Measurements from ENCODE around the gene TRIM26. TPM values are rescaled to one million over a fixed set of nuclear protein-coding genes. Genes with fewer than 3 reads are reported as not detected.

TRIM26 gene
- total RNA-seq, 4 donors from 2014 or later = 22.8 to 30.9 (median 25.1) TPM

DNA sequence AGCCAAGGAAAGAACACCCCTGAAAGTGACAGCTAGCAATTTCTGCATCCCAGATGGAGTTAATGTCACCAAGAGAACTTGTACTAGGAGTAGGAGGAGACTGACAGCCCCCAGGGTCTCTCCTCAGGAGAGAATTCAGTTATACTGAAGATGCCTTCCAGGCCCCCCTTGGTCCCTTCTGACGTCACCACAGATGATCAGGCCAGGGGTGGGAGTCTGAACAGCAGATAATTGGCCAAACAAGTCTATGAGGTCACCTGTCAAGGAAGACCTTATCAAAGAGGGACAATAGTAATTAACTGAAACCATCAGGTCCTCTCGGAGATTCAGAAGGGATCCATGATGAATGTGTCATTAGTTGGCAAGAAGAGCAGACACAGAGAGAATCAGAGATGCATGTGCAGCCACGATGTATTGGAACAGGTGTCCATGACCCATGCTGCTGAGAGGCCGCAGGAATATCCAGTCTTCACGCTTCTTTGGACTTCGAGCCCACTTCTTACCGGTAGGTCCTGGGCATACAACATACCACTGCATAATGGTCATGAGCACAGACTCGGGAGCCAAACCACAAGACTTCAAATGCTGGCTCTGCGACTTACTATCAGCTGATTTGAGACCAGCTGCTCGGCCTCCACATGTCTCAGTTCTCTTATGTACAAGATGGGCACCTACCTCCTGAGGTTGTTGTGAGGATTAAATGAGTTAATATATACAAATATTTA, 62.4 kb downstream of the TRIM26 start:
- Histone ChIP-seq H3K9me3 (no peaks in the 10 kb centered on the region), H3K4me1 (no peaks in the 10 kb centered on the region), H3K36me3 (no peaks in the 10 kb centered on the region), H3K27me3 (peaks cover 0 to 11% (median 0%) of the 10 kb centered on the region in 3 donors), H3K4me3 (no peak overlapping the region), H3K27ac (no peak overlapping the region)
- in situ Hi-C loops (cut with MboI; ENCODE audit: low sequenced_read_pairs in 4 of 4) = loop anchor here in 1 of 4 donors (25.0 kb wide), 1 partner anchor 314 kb away; the partner anchor contains the start of gene HLA-G
- TF ChIP-seq POLR2A (IDR thresholded peaks at IDR 0.05) = no peak
- TF ChIP-seq, protein P1, sequence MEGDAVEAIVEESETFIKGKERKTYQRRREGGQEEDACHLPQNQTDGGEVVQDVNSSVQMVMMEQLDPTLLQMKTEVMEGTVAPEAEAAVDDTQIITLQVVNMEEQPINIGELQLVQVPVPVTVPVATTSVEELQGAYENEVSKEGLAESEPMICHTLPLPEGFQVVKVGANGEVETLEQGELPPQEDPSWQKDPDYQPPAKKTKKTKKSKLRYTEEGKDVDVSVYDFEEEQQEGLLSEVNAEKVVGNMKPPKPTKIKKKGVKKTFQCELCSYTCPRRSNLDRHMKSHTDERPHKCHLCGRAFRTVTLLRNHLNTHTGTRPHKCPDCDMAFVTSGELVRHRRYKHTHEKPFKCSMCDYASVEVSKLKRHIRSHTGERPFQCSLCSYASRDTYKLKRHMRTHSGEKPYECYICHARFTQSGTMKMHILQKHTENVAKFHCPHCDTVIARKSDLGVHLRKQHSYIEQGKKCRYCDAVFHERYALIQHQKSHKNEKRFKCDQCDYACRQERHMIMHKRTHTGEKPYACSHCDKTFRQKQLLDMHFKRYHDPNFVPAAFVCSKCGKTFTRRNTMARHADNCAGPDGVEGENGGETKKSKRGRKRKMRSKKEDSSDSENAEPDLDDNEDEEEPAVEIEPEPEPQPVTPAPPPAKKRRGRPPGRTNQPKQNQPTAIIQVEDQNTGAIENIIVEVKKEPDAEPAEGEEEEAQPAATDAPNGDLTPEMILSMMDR (IDR thresholded peaks at IDR 0.05 in 4 of 5, conservative IDR thresholded peaks at IDR 0.05 in 1 of 5) = no peak
- no peak for DNase-seq
- ATAC-seq = no peak
- intact Hi-C loops (cut with DNase I; ENCODE audit: low total_unique reads) = no loop called here

DNA sequence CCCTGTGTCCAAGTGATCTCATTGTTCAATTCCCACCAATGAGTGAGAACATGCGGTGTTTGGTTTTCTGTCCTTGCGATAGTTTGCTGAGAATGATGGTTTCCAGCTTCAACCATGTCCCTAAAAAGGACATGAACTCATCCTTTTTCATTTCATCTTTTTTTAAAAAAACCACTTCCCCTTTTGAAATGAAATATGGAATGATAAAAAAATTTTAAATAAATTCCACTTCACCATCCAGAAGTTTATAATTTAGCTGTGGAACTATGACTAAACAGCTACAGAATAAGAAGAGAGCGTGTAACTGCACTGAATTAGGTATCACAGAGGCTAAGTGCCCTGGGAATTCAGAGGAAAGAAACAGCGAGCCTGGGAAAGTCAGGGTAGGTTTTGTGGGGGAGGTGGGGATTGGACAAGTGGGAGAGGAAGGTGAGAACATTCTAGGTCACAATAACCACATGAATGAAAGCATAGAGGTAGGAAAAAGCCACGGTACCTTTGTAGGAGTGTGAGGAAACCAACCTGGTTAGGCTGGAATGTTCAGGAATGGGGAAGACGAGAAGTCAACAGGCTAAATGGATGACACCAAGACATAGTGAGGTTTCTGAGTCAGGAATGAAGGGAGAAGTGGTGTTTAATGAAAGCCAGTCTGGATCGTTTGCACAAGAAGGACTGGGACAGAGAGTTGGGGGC, 63.2 kb downstream of the TRIM26 start:
- in situ Hi-C loops (cut with MboI; ENCODE audit: low sequenced_read_pairs in 4 of 4) = loop anchor here in 1 of 4 donors (25.0 kb wide), 1 partner anchor 313 kb away; the partner anchor contains the start of gene HLA-G
- intact Hi-C loops (cut with DNase I; ENCODE audit: low total_unique reads) = no loop called here
- Histone ChIP-seq H3K4me3 (no peak overlapping the region), H3K27ac (no peak overlapping the region), H3K36me3 (no peaks in the 10 kb centered on the region), H3K4me1 (no peaks in the 10 kb centered on the region), H3K27me3 (peaks cover 0 to 15% (median 0%) of the 10 kb centered on the region in 3 donors), H3K9me3 (no peaks in the 10 kb centered on the region)
- DNase-seq (no peak), ATAC-seq (no peak)
- TF ChIP-seq, protein P1 (IDR thresholded peaks at IDR 0.05 in 4 of 5, conservative IDR thresholded peaks at IDR 0.05 in 1 of 5) = no peak
- no peak for TF ChIP-seq POLR2A (IDR thresholded peaks at IDR 0.05)

DNA sequence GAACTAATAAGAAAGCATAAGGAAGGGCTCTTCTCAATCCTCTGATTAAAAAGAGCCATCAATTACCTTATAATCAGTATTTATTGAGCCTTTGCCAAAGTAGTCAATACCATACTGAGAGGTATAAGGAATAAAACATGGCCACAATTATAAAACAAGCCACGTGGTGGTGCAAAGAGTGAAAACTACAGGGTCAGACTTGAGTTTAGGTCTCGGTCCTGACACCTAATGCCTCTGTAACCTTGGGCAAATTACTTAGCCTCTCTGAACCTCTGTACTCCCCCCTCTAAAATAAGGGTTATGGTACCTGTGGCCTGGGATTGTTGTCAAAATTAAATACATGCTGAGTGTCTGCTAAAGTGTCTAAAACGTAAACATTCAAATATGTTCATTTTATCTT, 64.0 kb downstream of the TRIM26 start:
- Histone ChIP-seq H3K9me3 (no peaks in the 10 kb centered on the region), H3K4me1 (no peaks in the 10 kb centered on the region), H3K27me3 (peaks cover 0 to 11% (median 0%) of the 10 kb centered on the region in 3 donors), H3K4me3 (no peak overlapping the region), H3K36me3 (no peaks in the 10 kb centered on the region), H3K27ac (no peak overlapping the region)
- no peak for ATAC-seq
- no peak for TF ChIP-seq POLR2A (IDR thresholded peaks at IDR 0.05)
- TF ChIP-seq, protein P1 (IDR thresholded peaks at IDR 0.05 in 4 of 5, conservative IDR thresholded peaks at IDR 0.05 in 1 of 5) = no peak
- intact Hi-C loops (cut with DNase I; ENCODE audit: low total_unique reads) (no loop called here), in situ Hi-C loops (cut with MboI; ENCODE audit: low sequenced_read_pairs in 4 of 4) (no loop called here)
- DNase-seq = no peak

DNA sequence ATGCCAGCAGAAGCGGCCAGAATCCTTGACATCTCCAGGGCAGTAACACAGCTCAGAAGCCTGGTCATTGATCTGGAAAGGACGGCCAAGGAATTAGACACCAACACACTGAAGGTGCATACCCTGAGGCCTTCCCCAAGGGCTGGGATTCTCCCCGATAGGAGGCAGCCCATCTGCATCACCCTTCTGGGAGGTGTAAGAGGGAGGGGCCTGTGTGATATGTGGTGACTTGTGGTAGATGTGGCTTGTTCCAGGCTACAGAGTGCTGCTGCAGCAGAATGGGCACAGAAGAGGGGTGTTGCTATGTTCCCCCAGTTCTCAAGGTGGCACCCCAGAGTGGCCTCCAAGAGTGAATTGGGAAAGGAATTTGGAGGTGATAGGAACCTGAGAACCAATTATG, 66.1 kb downstream of the TRIM26 start:
- Histone ChIP-seq H3K36me3 (no peaks in the 10 kb centered on the region), H3K4me3 (no peak overlapping the region), H3K27me3 (peaks cover 0 to 11% (median 2%) of the 10 kb centered on the region in 3 donors), H3K4me1 (no peaks in the 10 kb centered on the region), H3K27ac (no peak overlapping the region), H3K9me3 (no peaks in the 10 kb centered on the region)
- DNase-seq = no peak
- in situ Hi-C loops (cut with MboI; ENCODE audit: low sequenced_read_pairs in 4 of 4) (no loop called here), intact Hi-C loops (cut with DNase I; ENCODE audit: low total_unique reads) (no loop called here)
- ATAC-seq = no peak
- no peak for TF ChIP-seq POLR2A (IDR thresholded peaks at IDR 0.05)
- TF ChIP-seq, protein P1 (IDR thresholded peaks at IDR 0.05 in 4 of 5, conservative IDR thresholded peaks at IDR 0.05 in 1 of 5) = no peak

Measured in gastrocnemius medialis (tissue), 4 donors.